Measurements from ENCODE around the gene PACSIN1.

Gene PACSIN1

DNA sequence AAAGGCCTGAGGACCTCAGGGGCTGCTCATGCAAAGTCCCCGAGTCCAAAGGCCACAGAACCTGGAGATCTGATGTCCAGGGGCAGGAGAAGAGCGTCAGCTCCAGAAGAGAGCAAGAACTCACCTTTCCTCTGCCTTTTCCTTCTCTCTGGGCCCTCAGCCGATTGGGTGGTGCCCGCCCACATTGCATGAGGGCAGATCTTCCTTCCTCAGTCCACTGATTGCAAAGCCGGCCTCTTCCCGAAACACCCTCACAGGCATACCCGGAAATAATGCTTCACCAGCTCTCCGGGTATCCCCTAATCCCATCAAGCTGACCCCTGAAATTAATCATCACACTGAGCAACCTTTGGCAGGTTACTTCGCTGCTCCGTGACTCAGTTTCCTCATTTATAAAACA is 56.9 kb downstream of the PACSIN1 start:
- TF ChIP-seq, protein P1, sequence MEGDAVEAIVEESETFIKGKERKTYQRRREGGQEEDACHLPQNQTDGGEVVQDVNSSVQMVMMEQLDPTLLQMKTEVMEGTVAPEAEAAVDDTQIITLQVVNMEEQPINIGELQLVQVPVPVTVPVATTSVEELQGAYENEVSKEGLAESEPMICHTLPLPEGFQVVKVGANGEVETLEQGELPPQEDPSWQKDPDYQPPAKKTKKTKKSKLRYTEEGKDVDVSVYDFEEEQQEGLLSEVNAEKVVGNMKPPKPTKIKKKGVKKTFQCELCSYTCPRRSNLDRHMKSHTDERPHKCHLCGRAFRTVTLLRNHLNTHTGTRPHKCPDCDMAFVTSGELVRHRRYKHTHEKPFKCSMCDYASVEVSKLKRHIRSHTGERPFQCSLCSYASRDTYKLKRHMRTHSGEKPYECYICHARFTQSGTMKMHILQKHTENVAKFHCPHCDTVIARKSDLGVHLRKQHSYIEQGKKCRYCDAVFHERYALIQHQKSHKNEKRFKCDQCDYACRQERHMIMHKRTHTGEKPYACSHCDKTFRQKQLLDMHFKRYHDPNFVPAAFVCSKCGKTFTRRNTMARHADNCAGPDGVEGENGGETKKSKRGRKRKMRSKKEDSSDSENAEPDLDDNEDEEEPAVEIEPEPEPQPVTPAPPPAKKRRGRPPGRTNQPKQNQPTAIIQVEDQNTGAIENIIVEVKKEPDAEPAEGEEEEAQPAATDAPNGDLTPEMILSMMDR (conservative IDR thresholded peaks at IDR 0.05; ENCODE audit: control insufficient read depth, insufficient read depth, low read depth, low read length): no peak
- DNase-seq (ENCODE audit: low read depth): no peak
- H3K4me3 ChIP-seq (ENCODE audit: control insufficient read depth, low read depth, low read length): no peak overlapping the region

DNA sequence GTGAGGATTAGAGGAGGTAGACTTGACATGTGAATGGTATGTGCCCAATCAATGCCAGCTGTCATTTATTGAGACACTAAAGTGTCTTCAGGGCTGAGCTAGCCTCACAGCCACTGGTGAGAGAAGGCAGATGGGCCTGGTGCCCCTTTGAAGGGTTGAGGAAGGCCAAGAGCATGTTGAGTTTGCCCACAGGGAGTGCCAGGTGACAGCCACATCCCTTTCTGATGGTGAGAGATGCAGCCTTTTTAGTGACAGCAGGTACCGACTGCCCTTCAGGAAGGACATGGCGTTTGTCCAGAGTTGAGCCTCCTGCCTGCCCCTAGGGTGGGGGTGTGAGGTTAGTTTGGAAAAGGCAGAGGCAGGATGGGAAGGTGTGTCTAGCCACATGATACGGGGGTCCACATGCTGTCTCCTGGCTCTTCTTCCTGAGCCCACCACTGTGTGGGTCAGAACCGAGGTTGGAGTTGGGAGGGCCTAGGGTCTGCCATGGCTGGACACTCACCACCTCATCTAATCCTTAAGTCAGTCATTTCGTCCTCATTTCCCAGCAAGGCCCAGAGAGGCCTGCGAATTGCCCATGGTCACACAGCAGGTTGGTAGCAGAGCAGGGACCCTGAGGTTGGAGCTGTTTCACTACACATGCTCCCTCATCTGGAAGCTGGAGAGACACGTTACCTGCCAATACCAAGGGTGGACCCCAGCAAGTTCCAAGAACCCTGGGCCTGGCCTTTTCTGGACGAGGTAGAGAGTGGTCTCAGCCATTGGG is 57.7 kb downstream of the PACSIN1 start:
- H3K4me3 ChIP-seq (ENCODE audit: control insufficient read depth, low read depth, low read length): no peak overlapping the region
- no peak for DNase-seq (ENCODE audit: low read depth)
- TF ChIP-seq, protein P1 (conservative IDR thresholded peaks at IDR 0.05; ENCODE audit: control insufficient read depth, insufficient read depth, low read depth, low read length): no peak

DNA sequence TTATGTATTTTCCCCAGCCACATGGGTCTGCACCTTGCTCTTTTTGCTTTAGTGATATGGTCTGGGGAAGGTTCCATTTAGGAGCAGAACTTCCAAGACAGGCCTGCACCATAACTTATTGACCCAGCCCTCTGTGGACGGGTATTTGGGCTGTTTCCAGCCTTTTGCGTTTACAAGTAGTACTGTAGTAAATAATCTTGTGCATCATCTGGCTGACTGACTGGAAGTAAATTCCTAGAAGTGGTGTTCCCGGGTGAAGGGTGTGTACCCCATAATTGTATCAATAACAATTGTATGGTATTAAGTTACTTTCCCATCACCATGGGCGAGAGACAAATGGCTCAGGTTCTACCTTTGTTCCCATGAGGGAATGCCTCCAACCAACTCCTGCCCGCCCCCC is 58.6 kb downstream of the PACSIN1 start:
- TF ChIP-seq, protein P1 (conservative IDR thresholded peaks at IDR 0.05; ENCODE audit: control insufficient read depth, insufficient read depth, low read depth, low read length): no peak
- DNase-seq (ENCODE audit: low read depth): no peak
- no peak overlapping the region for H3K4me3 ChIP-seq (ENCODE audit: control insufficient read depth, low read depth, low read length)

DNA sequence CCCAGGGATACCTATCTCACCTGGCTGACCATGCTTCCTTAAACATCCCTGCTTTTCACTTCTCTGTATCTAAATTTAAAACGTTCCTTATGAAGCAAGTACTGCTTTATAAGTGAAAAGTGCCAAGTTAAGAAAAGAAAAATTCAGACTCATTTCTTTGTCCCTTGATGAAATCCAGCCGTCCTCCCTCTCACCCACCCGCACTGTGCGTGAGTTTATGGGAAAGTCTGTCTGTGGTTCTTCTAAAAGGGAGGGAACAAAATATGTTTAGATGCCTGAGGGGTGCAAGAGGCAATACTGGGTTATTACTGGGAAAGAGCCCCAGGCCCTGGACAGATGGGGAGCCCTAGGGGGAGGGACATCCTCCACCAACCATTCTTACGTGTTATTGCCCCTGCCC is 59.1 kb downstream of the PACSIN1 start:
- TF ChIP-seq, protein P1 (conservative IDR thresholded peaks at IDR 0.05; ENCODE audit: control insufficient read depth, insufficient read depth, low read depth, low read length): no peak
- no peak for DNase-seq (ENCODE audit: low read depth)
- H3K4me3 ChIP-seq (ENCODE audit: control insufficient read depth, low read depth, low read length): no peak overlapping the region

DNA sequence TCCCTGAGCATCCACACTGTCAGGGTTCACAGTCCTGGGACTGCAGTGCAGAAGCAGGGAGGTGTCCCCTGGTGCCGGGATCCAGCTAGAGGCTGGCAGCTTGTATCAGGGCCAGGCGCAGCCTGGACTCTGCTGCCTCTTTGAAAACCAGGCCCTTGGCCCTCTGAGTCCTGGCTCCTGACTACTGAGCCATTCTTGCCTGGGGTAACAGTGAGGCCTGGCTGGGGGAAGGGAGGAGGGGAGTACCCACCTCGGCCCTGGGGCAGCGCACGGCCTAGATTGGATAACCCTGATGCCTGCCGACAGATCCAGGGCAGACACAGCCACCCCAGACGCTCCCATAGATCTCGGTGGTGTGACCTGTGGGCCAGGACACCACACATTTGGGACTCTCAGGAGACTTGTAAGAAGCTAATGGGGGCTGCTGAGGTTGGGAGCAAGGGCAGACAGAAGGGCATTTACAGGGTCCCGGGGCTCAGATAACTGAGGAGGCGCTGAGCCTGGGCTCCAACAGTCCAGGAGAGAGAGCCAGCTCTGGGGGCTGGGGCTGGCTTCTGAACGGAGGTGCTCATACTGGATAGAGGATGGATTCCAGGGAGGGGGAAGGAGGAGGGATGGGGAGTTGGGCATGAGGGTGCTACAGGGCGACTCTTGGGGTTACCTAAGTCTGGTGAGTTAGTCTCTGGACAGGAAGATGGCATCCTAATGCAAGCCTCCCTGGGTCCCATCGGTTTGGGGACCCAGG is 59.7 kb downstream of the PACSIN1 start:
- no peak for DNase-seq (ENCODE audit: low read depth)
- no peak overlapping the region for H3K4me3 ChIP-seq (ENCODE audit: control insufficient read depth, low read depth, low read length)
- TF ChIP-seq, protein P1 (conservative IDR thresholded peaks at IDR 0.05; ENCODE audit: control insufficient read depth, insufficient read depth, low read depth, low read length): no peak

DNA sequence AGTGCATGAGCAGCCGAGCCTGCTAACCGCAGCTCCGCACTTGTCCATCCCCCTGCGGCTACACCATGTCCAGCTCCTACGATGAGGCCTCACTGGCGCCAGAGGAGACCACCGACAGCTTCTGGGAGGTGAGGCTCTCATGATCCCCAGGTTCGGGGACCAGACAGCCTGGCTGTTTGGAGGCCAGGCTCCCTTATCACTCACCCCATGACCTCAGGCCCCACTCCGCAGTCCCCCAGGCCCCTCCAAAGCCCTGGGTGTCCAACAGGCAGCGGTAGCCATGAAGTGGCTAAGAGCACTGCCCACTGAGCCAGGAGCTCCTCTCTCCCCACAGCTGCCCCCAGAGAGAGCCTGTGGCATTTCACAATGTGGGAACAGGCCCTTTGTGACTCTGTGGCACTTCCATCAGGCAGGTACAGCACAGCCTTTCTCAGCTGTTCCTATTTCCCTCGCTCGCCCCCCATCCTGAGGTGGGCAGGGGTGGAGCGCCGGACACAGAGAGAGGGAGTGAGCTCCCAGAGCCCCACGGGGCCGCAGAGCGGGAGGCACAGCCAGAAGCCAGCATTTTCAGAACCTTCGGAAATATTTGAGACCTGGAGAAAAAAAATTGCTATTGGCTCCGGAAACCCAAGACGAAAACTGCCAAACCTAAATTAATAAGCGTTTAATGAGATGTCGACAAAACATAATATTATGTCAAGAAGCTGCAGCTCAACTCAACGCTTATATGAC is 60.5 kb downstream of the PACSIN1 start:
- DNase-seq (ENCODE audit: low read depth): no peak
- H3K4me3 ChIP-seq (ENCODE audit: control insufficient read depth, low read depth, low read length): no peak overlapping the region
- TF ChIP-seq, protein P1 (conservative IDR thresholded peaks at IDR 0.05; ENCODE audit: control insufficient read depth, insufficient read depth, low read depth, low read length): no peak

Measured in fibroblast of mammary gland (primary cell).